Skin of body (tissue), 2 donors: ENCODE results near the gene TMEM131. TPM values are rescaled to one million over a fixed set of nuclear protein-coding genes. Genes with fewer than 3 reads are reported as not detected.
"Not testable (repeated sequence)": the region's sequence is repeated elsewhere in the genome, so short reads cannot be mapped to it uniquely, and the experiment has no call there.

Experiments
- DNase-seq: peaks from one replicate; lab custom pipeline; 2025; lab: John Stamatoyannopoulos, UW
- total RNA-seq: library from RNA; depleted of rRNA; stranded (reverse); fragments of >200 nt; gene quantifications from one replicate; pipeline ENCODE4 v1.2.3, GENCODE V29; 2014

Gene TMEM131
- total RNA-seq, 1 donor from 2014 or later, result 44.8 TPM

GRCh38 chr2:98022067-98022466 is 26.3 kb upstream of the TMEM131 start:
- DNase-seq, result not testable (repeated sequence)

DNA sequence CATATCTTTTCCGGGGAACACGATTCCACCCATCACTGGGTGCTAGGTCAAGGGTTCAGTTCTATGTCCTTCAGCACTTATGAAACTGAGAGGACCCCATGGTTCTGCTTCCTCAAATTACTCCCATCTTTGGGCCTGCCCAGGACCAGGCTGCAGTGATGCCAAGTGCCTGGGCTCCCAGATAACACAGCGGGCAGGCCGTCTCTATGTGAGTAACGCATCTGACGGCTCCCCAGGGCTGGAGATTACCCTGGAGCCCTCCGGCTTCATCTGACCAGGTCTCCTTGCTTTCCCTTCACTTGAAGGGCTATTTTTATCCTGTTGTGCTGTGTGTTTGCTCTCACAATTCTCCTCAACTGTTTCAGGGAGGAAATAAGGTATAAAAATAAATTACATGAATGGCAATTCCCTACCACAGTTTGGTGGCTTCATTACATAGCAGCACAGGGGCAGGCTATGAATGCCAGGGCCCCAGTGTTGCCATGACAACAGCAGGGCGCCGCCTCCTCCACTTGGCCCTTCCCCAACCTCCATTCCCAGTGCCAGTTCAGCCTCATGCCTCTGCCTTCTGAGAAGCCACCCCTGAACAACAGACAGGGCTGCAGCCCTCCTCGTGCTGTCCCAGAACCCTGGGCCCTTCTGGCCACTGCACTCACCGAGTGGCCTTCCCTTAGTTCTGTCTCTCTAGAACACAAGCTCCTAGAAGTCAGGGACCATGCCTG is 25.4 kb upstream of the TMEM131 start:
- no peak for DNase-seq

DNA sequence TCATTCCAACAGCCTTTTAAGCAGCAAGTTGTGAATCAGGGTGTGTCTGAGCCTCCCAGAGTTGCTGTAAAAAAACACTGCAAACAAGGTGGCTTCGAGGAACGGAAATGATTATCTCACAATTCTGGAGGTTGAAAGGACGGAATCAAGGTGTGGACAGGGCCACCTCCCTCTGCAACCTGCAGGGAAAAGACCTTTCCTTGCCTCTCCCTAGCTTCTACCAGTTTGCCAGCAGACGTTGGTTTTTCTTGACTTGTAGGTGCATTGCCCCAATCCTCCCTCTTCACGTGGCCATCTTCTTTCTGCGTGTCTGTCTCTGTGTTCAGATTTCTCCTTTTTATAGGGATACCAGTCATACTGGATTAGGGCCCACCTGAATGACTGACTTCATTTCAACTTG is 24.8 kb upstream of the TMEM131 start:
- no peak for DNase-seq

DNA sequence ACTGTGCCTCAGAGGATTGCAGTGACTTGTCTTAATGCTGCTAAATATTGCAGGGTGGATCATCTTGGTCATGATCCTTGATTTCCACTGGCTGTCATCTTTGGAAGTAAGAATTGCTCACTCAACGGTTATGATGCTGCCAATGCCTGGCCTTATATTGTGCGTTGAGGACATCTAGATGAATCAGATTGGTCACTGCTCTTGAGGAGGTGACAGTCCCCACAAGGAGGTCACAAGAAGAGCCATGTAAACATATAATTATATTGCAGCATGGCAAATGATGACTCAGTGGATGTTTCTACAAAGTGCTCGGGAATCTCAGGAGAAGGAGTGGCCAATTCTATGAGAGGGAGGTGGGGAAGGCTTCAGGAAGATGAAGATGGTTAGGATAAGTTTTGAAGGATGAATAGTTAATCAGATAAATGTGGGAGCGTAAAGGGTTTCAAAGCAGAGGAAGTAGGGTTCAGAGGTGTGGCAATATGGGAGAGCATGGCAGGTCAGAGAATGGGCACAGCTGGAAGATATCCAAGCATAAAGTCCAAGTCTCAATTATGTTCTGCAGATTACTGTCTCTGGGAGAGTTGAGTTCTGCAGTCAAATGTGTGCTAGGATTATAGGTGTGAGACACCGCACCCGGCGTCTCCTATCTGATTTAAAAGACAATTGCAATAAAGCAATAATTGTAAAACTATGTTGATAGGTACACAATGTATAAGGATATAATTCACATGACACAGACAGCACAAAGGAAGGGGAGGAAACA is 21.3 kb upstream of the TMEM131 start:
- DNase-seq, result no peak

- no peak for DNase-seq
These were observed 19.9 kb upstream of the TMEM131 start for GRCh38 chr2:98015671-98016070.

- no peak for DNase-seq
These were observed 18.6 kb upstream of the TMEM131 start for GRCh38 chr2:98014379-98014778.

- DNase-seq, result no peak
These were observed 17.8 kb upstream of the TMEM131 start for GRCh38 chr2:98013407-98014042.

GRCh38 chr2:98012561-98012991 is 16.8 kb upstream of the TMEM131 start:
- no peak for DNase-seq

GRCh38 chr2:98009887-98010760 is 14.4 kb upstream of the TMEM131 start:
- DNase-seq, result no peak

DNA sequence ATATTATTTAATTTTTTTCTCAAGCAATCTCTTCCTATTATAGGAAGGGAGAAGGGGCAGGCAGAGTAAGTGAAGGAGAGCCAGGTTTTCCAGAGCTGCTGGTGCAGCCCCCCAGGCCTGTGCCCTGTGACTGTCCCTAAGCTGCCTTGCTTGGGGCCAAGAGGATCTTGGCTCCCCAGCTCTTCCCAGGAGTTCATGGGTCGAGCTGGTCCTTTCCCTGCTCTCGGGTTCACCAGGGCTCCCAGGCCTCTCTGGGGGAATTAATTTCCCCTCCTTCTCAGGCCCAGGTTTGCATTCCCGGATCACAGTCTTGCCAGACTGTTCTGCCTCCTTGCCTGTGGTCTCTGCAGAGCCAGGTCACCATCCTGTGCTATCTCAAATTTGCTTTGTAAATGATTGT is 12.7 kb upstream of the TMEM131 start:
- no peak for DNase-seq

DNA sequence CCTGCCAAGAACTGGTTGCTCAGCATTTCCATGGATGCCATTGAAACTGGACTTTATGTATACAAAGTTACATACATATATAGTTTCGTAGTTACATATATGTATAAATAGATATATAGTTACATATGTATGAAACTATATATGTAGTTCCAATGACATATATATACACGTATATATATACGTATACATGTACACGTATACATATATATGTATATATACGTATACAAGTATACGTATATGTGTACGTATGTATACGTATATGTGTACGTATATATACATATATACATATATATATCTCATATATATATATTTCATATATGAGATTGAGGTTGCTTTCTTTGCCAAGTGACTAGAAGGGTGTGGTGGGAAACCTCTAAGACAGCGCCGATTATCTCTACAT is 10.6 kb upstream of the TMEM131 start:
- no peak for DNase-seq

DNA sequence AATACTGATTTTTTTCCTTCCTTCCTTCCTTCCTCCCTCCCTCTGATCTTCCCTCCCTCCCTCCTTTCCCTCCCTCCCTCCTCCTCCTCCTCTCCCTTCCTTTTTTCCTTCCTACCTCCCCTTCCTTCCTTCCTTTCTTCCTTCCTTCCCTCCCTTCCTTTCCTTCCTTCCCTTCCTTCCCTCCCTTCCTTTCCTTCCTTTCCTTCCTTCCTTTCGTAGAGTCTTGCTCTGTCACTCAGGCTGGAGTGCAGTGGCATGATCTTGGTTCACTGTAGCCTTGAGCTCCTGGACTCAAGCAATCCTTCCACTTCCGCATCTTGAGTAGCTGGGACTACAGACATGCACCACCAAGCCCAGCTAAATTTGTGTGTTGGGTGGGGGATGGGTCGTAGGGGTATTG is 8.9 kb upstream of the TMEM131 start:
- DNase-seq, result no peak

DNA sequence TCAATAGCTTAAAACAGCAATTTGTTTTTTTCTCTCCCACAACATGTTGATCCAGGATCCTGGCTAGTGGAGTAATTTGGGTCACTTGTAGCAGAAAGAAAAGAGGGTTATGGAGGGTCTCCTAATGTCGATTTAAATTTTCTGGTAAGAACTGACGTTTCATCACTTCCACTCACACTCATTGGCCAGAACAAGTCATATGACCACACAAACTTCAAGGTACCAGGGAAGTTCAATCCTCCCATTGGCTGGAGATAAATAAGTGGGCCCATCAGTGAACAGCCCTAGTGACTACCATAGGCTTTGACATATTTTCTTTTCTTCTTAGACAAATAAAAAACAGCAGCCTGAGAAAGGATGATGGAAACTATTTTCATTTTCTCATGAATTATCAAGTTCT is 8.3 kb upstream of the TMEM131 start:
- no peak for DNase-seq

- no peak for DNase-seq
These were observed 3.8 kb upstream of the TMEM131 start for GRCh38 chr2:97999536-97999935.

DNA sequence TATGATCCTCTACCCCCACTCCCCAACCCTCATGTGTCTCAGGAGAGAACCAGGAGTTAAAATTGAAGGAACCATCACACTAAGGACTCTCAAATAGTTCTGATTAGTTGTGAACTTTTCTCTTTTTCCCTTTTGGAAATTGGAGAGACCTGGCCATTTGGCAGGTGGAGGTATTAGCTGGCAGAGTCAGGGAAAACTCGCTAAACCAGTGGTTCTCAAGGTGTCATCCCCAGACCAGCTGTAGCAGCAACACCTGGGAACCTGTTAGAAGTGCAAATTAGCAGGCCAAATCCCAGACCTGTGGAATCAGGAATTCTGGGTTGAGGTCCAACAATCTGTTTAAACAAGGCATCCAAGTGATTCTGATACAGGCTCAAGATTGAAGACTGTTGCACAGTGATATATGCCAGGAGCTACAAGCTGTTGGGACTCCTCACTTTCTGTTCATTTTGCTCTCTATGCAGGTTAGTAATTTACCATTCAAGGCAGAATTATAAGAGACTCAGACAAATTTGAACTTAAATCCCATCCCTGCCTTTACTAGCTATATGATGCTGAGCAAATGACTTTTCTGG is 2.8 kb upstream of the TMEM131 start:
- no peak for DNase-seq

GRCh38 chr2:97997784-97998392 is 2.1 kb upstream of the TMEM131 start:
- DNase-seq, result peak; percentile 15

GRCh38 chr2:97996679-97997078 is 931 bp upstream of the TMEM131 start:
- no peak for DNase-seq

DNA sequence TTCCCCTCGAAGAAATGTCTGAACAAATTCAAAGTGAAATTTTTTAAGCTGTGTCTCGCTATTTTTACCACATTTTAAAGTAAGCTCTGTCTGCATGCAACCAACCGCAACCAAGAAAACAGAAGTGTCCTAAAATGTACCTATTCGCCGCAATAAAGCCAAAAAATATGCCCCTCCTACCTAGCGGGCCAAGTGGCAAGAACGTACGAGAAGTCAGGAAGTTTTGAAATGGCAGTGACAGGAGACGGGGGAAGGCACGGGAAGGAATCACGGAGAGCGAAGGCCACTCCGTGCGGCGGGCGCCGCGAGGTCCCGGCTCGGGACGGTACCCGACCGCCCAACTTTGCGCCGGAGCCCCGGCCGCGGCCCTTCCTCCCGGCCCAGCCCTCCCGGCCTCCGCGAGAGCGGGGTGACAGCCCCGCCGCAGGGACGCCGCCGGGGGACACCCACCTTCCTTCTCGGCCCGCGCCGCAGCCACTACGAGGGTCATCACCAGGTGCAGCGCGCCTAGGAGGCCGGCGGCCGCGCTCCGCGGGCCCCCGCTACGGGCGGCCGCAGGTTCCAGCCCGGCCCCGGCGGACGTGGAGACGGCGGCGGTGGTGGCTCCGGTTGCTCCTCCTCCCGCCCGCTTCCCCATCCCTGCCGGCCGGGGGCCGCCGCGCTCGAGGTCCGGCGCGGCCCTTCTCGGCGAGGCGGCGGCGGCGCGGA is 568 bp downstream of the TMEM131 start:
- peak; percentile 22 for DNase-seq

DNA sequence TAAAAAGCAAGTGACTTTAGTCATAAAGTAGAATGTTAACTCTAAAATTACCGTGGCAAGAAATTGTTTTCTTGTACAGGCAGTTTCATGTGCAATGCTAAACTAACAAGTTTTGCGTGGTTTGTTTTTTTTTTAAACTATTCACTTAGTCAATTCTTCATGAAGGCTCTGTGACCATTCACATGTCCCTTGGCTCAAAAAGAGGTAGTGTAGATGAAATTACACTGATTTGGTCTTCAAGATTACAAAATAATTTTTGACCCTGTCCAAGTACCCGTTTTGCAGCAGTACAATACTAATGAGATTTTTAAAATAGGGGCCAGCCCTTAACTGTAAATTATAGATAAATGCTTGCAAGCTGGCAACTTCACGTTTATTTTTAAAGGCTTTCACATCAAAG is 1.3 kb downstream of the TMEM131 start:
- DNase-seq, result no peak

- no peak for DNase-seq
These were observed 1.8 kb downstream of the TMEM131 start for GRCh38 chr2:97993926-97994325.
